Ishikawa (cell line): ENCODE measurements around the gene C13orf46.

Source experiments
- CEBPB ChIP-seq: IDR thresholded peaks from 2 replicates; pipeline ENCODE4 v1.6.1; 2012
- CREB1 ChIP-seq: IDR thresholded peaks from 2 replicates; pipeline ENCODE4 v1.6.1; 2012; ENCODE audit warnings: low read depth
- EGR1 ChIP-seq: IDR thresholded peaks from 2 replicates; pipeline ENCODE4 v1.6.1; 2012
- EP300 ChIP-seq: IDR thresholded peaks from 2 replicates; pipeline ENCODE4 v1.6.1; 2012; ENCODE audit warnings: borderline replicate concordance
- FOXM1 ChIP-seq: IDR thresholded peaks from 2 replicates; pipeline ENCODE4 v1.6.1; 2012; ENCODE audit warnings: low read depth, borderline replicate concordance
- MAX ChIP-seq: IDR thresholded peaks from 2 replicates; pipeline ENCODE4 v1.6.1; 2012
- NFIC ChIP-seq: IDR thresholded peaks from 2 replicates; pipeline ENCODE4 v1.6.1; 2012
- RAD21 ChIP-seq: IDR thresholded peaks from 2 replicates; pipeline ENCODE4 v1.6.1; 2012; ENCODE audit warnings: low read depth
- REST ChIP-seq: IDR thresholded peaks from 2 replicates; pipeline ENCODE4 v1.6.1; 2012; ENCODE audit warnings: low read depth, mild to moderate bottlenecking
- TAF1 ChIP-seq: IDR thresholded peaks from 2 replicates; pipeline ENCODE4 v1.6.1; 2012; ENCODE audit warnings: low read depth, mild to moderate bottlenecking
- TCF12 ChIP-seq: IDR thresholded peaks from 2 replicates; pipeline ENCODE4 v1.6.1; 2012; ENCODE audit warnings: low read depth
- TEAD4 ChIP-seq: IDR thresholded peaks from 2 replicates; pipeline ENCODE4 v1.6.1; 2012
- YY1 ChIP-seq: IDR thresholded peaks from 2 replicates; pipeline ENCODE4 v1.6.1; 2012; ENCODE audit warnings: low read depth
- ZBTB7A ChIP-seq: IDR thresholded peaks from 2 replicates; pipeline ENCODE4 v1.6.1; 2012; ENCODE audit warnings: low read depth
- TF ChIP-seq, protein P1 (sequence below): IDR thresholded peaks from 2 replicates; pipeline ENCODE4 v1.6.1; 2012

The C13orf46 gene

GRCh38 chr13:113907635-113908617 is 66.0 kb downstream of the C13orf46 start:
- TF ChIP-seq ZBTB7A (no peak), FOXM1 (no peak), NFIC (0 out of 2 replicates have a peak, but pooled peaks have one; percentile 22)

DNA sequence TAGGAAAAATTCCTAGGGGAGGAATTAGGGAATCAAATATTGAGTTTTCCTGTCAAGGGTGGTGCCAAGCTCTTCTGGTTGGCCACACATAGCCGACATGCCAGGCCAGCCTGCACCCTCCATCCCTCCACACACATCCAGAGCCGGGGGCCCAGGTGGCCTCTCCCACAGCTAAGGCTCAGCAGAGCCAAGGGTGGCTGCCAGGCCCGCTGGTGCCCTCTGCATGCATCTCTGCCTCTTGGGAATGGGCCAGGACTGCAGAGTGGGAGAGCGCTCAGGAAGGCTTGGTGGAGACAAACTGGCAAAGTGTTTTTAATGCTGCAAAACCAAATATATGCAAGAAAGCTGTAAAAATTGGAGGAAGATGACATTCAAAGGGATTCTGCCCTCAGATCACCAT is 67.3 kb downstream of the C13orf46 start:
- TF ChIP-seq EGR1 = no peak
- peak; percentile 27; the same call in 1 of the 2 replicates for TF ChIP-seq RAD21
- peak; percentile 36; the same call in 1 of the 2 replicates for TF ChIP-seq NFIC

- TF ChIP-seq REST (no peak), EGR1 (no peak), MAX (no peak), EP300 (no peak), CEBPB (no peak), FOXM1 (no peak), TEAD4 (no peak), CREB1 (no peak), RAD21 (no peak), NFIC (no peak), YY1 (no peak), TCF12 (no peak), TAF1 (no peak), ZBTB7A (no peak)
- TF ChIP-seq, protein P1, sequence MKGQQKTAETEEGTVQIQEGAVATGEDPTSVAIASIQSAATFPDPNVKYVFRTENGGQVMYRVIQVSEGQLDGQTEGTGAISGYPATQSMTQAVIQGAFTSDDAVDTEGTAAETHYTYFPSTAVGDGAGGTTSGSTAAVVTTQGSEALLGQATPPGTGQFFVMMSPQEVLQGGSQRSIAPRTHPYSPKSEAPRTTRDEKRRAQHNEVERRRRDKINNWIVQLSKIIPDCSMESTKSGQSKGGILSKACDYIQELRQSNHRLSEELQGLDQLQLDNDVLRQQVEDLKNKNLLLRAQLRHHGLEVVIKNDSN = no peak
These were observed 67.9 kb downstream of the C13orf46 start for GRCh38 chr13:113905942-113906341.

- no peak for TF ChIP-seq RAD21
- TF ChIP-seq CEBPB = no peak
- no peak for TF ChIP-seq TAF1
- no peak for TF ChIP-seq REST
- TF ChIP-seq NFIC = no peak
- no peak for TF ChIP-seq TEAD4
- no peak for TF ChIP-seq EP300
- TF ChIP-seq, protein P1 = no peak
- TF ChIP-seq CREB1 = no peak
- no peak for TF ChIP-seq YY1
- no peak for TF ChIP-seq ZBTB7A
- no peak for TF ChIP-seq EGR1
- TF ChIP-seq FOXM1 = no peak
- no peak for TF ChIP-seq MAX
- no peak for TF ChIP-seq TCF12
These were observed 68.9 kb downstream of the C13orf46 start for GRCh38 chr13:113905018-113905417.

GRCh38 chr13:113904411-113904810 is 69.5 kb downstream of the C13orf46 start:
- TF ChIP-seq RAD21 (peak; percentile 86), ZBTB7A (no peak)

DNA sequence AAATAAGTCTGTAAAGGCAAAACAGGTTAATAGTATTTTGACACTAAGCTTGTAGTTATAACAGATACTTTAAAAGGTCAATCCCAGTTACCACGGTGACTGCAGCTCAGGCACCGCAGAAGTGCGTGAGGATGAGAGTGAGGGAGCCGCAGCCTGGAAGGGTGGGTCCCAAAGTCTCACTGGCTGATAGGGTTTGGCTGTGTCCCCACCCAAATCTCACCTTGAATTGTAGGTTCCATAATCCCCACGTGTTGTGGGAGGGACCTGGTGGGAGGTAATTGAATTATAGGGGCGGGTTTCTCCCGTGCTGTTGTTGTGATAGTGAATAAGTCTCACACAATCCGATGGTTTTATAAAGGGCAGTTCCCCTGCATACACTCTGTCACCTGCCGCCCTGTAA is 70.0 kb downstream of the C13orf46 start:
- no peak for TF ChIP-seq CEBPB
- TF ChIP-seq ZBTB7A = no peak
- TF ChIP-seq TAF1 = no peak
- TF ChIP-seq MAX = no peak
- TF ChIP-seq NFIC = no peak
- no peak for TF ChIP-seq EGR1
- TF ChIP-seq YY1 = no peak
- TF ChIP-seq RAD21 = no peak
